K562 (cell line): ENCODE data around the gene FSTL3. TPM values are rescaled to one million over a fixed set of nuclear protein-coding genes. Genes with fewer than 3 reads are reported as not detected.

Source experiments
- HMG20A ChIP-seq: fragments of 450-650 bp; formaldehyde crosslinking; conservative IDR thresholded peaks from 2 replicates; pipeline ENCODE4 v1.4.0; 2020; ENCODE audit warnings: mild to moderate bottlenecking, mixed read lengths
- IRF2 ChIP-seq: sonication (generic); formaldehyde crosslinking; IDR thresholded peaks from 2 replicates; pipeline ENCODE4 v1.8.1; 2022; ENCODE audit warnings: mild to moderate bottlenecking, missing genetic modification reagents
- KDM5B ChIP-seq: fragments of 200-600 bp; sonication (generic); IDR thresholded peaks from 2 replicates; pipeline ENCODE4 v1.6.1; 2012; ENCODE audit warnings: low read depth, mild to moderate bottlenecking, moderate library complexity, low read length, control low read depth, inconsistent platforms; ENCODE audit not compliant: insufficient replicate concordance
- NFIC ChIP-seq: fragments of 450-650 bp; IDR thresholded peaks from 2 replicates; pipeline ENCODE4 v1.6.1; 2017; ENCODE audit warnings: mild to moderate bottlenecking, inconsistent platforms
- NR2F6 ChIP-seq: fragments of 450-650 bp; formaldehyde crosslinking; IDR thresholded peaks from 2 replicates; pipeline ENCODE4 v1.4.0; 2020; ENCODE audit warnings: mild to moderate bottlenecking
- NRF1 ChIP-seq, 2 experiments: fragments of 450-650 bp; IDR thresholded peaks in 1 of 2; conservative IDR thresholded peaks in 1 of 2; 2 replicates each; pipeline ENCODE4 v1.6.1; 2014; ENCODE audit warnings: mild to moderate bottlenecking in 2 of 2
- PHF20 ChIP-seq: fragments of 450-650 bp; IDR thresholded peaks from 2 replicates; pipeline ENCODE4 v1.6.1; 2018; ENCODE audit not compliant: partially characterized antibody
- POLR2H ChIP-seq: IDR thresholded peaks from 2 replicates; pipeline ENCODE4 v1.6.1; 2016; ENCODE audit warnings: missing genetic modification characterization, low read depth, mild to moderate bottlenecking, control low read depth, missing compliant biosample characterization, moderate library complexity
- RBM17 ChIP-seq: fragments of 200-400 bp; formaldehyde crosslinking; IDR thresholded peaks from 2 replicates; pipeline ENCODE4 v1.6.1; 2017; ENCODE audit warnings: low read depth, mild to moderate bottlenecking, low read length, borderline replicate concordance
- RNF2 ChIP-seq: sonication (generic); IDR thresholded peaks from 2 replicates; pipeline ENCODE4 v1.6.1; 2016
- SMAD2 ChIP-seq: fragments of 150-350 bp; IDR thresholded peaks from 2 replicates; pipeline ENCODE4 v1.6.1; 2014; ENCODE audit warnings: low read depth, mild to moderate bottlenecking, low read length
- SRSF1 ChIP-seq: fragments of 200-400 bp; formaldehyde crosslinking; IDR thresholded peaks from 2 replicates; pipeline ENCODE4 v1.6.1; 2017; ENCODE audit warnings: mild to moderate bottlenecking, low read depth, low read length, moderate library complexity
- ZNF165 ChIP-seq: fragments of 250-450 bp; sonication (Bioruptor Pico); IDR thresholded peaks from 2 replicates; pipeline ENCODE4 v1.4.0; 2020; ENCODE audit warnings: borderline replicate concordance
- ZSCAN29 ChIP-seq: fragments of 450-650 bp; IDR thresholded peaks from 2 replicates; pipeline ENCODE4 v1.6.1; 2017
- polyA plus RNA-seq, 8 experiments: library from polyadenylated mRNA; depleted of rRNA in 4 of 8; stranded (reverse) in 5 of 8; unstranded in 3 of 8; fragments of >200 nt; fragmentation: Nextera tagmentation in 2 of 8; fragmentation: Illumina TruSeq in 1 of 8; extraction: Ambion mirVana in 2 of 8; extraction: Trizol in 1 of 8; gene quantifications; 2 replicates each; pipeline versions ENCODE4 v1.2.1 to v1.2.3, GENCODE V29; 2011 to 2014; ENCODE audit warnings: inconsistent platforms in 1 of 8, missing spikeins in 1 of 8
- total RNA-seq, 7 experiments: library from RNA; depleted of rRNA in 6 of 7; stranded (reverse); fragments of >200 nt in 6 of 7; fragmentation: Illumina TruSeq in 2 of 7; extraction: Trizol in 2 of 7; gene quantifications; 2 replicates each; pipeline versions ENCODE4 v1.2.1 to v1.2.3, GENCODE V29; 2011 to 2021; ENCODE audit warnings: low replicate concordance in 1 of 7
- TF ChIP-seq, protein P1 (sequence below): fragments of 250-450 bp; sonication (Bioruptor Pico); IDR thresholded peaks from 2 replicates; pipeline ENCODE4 v1.4.0; 2020
- TF ChIP-seq, protein P2 (sequence below): fragments of 450-650 bp; IDR thresholded peaks from 2 replicates; pipeline ENCODE4 v1.6.1; 2018; ENCODE audit warnings: mild to moderate bottlenecking, low read depth; ENCODE audit not compliant: partially characterized antibody
- TF ChIP-seq, protein P3 (sequence below): fragments of 250-450 bp; sonication (Bioruptor Pico); IDR thresholded peaks from 2 replicates; pipeline ENCODE4 v1.4.0; 2020; ENCODE audit warnings: mild to moderate bottlenecking
- TF ChIP-seq, protein P4 (sequence below): sonication (generic); formaldehyde crosslinking; IDR thresholded peaks from 2 replicates; pipeline ENCODE4 v1.8.1; 2023; ENCODE audit warnings: mild to moderate bottlenecking, missing genetic modification reagents

The FSTL3 gene
- total and polyA plus RNA-seq, 9 of the 15 experiments (the other 6 are each of a cell fraction or from before 2014, with no cell fraction given) = 0.35 to 6.8 (median 4.2) TPM; not detected in 1

DNA sequence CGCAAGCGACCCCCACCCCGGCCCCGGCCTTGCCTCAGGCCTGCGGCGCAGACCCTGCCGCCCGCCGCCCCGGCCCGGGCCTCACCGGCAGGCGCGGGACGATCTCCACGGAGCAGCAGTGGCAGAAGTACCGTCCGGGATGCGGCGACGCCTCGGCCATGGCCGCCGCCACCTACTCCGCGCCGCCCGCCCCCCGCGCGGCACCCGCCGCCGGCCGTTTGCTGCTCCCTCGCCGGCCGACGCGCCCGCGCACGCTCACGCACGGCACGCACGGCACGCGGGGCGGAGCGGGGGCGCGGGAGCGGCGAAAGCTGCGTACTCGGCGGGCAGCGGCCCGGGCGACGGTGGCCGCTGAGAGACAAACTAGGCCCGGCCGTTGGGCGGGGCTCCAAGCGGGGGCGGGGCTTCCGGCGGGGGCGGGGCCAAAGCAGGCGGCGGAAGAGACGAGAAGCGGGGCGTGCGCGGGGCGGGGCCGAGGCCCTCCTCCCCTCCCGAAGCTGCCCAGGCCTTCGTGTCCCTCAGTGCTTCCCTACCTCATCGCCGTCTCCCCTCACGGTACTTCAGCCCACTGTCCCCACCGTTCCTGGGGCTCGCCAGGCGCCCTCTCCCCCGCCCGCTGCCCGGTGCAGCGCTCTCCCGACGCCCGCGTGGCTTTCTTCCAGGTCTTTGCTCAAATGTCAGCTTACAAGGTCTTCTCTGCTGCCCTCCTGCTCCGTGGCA is 13.1 kb upstream of the FSTL3 start, which contains the start of gene RNF126 (continued):
- TF ChIP-seq, protein P1, sequence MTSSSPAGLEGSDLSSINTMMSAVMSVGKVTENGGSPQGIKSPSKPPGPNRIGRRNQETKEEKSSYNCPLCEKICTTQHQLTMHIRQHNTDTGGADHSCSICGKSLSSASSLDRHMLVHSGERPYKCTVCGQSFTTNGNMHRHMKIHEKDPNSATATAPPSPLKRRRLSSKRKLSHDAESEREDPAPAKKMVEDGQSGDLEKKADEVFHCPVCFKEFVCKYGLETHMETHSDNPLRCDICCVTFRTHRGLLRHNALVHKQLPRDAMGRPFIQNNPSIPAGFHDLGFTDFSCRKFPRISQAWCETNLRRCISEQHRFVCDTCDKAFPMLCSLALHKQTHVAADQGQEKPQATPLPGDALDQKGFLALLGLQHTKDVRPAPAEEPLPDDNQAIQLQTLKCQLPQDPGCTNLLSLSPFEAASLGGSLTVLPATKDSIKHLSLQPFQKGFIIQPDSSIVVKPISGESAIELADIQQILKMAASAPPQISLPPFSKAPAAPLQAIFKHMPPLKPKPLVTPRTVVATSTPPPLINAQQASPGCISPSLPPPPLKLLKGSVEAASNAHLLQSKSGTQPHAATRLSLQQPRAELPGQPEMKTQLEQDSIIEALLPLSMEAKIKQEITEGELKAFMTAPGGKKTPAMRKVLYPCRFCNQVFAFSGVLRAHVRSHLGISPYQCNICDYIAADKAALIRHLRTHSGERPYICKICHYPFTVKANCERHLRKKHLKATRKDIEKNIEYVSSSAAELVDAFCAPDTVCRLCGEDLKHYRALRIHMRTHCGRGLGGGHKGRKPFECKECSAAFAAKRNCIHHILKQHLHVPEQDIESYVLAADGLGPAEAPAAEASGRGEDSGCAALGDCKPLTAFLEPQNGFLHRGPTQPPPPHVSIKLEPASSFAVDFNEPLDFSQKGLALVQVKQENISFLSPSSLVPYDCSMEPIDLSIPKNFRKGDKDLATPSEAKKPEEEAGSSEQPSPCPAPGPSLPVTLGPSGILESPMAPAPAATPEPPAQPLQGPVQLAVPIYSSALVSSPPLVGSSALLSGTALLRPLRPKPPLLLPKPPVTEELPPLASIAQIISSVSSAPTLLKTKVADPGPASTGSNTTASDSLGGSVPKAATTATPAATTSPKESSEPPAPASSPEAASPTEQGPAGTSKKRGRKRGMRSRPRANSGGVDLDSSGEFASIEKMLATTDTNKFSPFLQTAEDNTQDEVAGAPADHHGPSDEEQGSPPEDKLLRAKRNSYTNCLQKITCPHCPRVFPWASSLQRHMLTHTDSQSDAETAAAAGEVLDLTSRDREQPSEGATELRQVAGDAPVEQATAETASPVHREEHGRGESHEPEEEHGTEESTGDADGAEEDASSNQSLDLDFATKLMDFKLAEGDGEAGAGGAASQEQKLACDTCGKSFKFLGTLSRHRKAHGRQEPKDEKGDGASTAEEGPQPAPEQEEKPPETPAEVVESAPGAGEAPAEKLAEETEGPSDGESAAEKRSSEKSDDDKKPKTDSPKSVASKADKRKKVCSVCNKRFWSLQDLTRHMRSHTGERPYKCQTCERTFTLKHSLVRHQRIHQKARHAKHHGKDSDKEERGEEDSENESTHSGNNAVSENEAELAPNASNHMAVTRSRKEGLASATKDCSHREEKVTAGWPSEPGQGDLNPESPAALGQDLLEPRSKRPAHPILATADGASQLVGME (CRISPR knock-in tag) = no peak
- TF ChIP-seq NFIC (0 out of 2 replicates have a peak, but pooled peaks have one; percentile 23), POLR2H (tag) (no peak), HMG20A (CRISPR knock-in tag) (no peak), PHF20 (peak; percentile 60), NRF1 (conservative IDR thresholded peaks at IDR 0.05 in 1 of 2, IDR thresholded peaks at IDR 0.05 in 1 of 2) (peak; percentile 81 to 82), IRF2 (CRISPR knock-in tag) (no peak), SRSF1 (no peak), KDM5B (no peak), ZNF165 (CRISPR knock-in tag) (no peak), SMAD2 (no peak), RBM17 (no peak), ZSCAN29 (no peak), RNF2 (no peak), NR2F6 (CRISPR knock-in tag) (no peak)
- TF ChIP-seq, protein P2, sequence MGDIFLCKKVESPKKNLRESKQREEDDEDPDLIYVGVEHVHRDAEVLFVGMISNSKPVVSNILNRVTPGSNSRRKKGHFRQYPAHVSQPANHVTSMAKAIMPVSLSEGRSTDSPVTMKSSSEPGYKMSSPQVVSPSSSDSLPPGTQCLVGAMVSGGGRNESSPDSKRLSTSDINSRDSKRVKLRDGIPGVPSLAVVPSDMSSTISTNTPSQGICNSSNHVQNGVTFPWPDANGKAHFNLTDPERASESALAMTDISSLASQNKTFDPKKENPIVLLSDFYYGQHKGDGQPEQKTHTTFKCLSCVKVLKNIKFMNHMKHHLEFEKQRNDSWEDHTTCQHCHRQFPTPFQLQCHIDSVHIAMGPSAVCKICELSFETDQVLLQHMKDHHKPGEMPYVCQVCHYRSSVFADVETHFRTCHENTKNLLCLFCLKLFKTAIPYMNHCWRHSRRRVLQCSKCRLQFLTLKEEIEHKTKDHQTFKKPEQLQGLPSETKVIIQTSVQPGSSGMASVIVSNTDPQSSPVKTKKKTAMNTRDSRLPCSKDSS = no peak
- TF ChIP-seq, protein P3, sequence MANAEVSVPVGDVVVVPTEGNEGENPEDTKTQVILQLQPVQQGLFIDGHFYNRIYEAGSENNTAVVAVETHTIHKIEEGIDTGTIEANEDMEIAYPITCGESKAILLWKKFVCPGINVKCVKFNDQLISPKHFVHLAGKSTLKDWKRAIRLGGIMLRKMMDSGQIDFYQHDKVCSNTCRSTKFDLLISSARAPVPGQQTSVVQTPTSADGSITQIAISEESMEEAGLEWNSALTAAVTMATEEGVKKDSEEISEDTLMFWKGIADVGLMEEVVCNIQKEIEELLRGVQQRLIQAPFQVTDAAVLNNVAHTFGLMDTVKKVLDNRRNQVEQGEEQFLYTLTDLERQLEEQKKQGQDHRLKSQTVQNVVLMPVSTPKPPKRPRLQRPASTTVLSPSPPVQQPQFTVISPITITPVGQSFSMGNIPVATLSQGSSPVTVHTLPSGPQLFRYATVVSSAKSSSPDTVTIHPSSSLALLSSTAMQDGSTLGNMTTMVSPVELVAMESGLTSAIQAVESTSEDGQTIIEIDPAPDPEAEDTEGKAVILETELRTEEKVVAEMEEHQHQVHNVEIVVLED = peak; percentile 99
- TF ChIP-seq, protein P4, sequence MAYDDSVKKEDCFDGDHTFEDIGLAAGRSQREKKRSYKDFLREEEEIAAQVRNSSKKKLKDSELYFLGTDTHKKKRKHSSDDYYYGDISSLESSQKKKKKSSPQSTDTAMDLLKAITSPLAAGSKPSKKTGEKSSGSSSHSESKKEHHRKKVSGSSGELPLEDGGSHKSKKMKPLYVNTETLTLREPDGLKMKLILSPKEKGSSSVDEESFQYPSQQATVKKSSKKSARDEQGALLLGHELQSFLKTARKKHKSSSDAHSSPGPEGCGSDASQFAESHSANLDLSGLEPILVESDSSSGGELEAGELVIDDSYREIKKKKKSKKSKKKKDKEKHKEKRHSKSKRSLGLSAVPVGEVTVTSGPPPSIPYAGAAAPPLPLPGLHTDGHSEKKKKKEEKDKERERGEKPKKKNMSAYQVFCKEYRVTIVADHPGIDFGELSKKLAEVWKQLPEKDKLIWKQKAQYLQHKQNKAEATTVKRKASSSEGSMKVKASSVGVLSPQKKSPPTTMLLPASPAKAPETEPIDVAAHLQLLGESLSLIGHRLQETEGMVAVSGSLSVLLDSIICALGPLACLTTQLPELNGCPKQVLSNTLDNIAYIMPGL (CRISPR knock-in tag) = no peak
